Left renal pelvis (tissue), 4 donors: ENCODE results near the gene YEATS4. TPM values are rescaled to one million over a fixed set of nuclear protein-coding genes. Genes with fewer than 3 reads are reported as not detected.

Experiments
- DNase-seq, 4 donors: peaks; one replicate each; pipeline ENCODE4 v3.0.0-alpha.2; 2013; ENCODE audit warnings: low read depth in 4 of 4, low spot score in 3 of 4
- polyA plus RNA-seq, 4 donors: library from polyadenylated mRNA; unstranded; fragments of 120-200 nt; gene quantifications; one replicate each; pipeline ENCODE4 v1.2.1, GENCODE V29; 2013; ENCODE audit not compliant: insufficient read length in 4 of 4

Gene YEATS4
- polyA plus RNA-seq, 4 donors, result 22.1 to 38.4 (median 29.5) TPM

- no peak for DNase-seq
Measured at GRCh38 chr12:69428351-69429073, 69.0 kb downstream of the YEATS4 start.

DNA sequence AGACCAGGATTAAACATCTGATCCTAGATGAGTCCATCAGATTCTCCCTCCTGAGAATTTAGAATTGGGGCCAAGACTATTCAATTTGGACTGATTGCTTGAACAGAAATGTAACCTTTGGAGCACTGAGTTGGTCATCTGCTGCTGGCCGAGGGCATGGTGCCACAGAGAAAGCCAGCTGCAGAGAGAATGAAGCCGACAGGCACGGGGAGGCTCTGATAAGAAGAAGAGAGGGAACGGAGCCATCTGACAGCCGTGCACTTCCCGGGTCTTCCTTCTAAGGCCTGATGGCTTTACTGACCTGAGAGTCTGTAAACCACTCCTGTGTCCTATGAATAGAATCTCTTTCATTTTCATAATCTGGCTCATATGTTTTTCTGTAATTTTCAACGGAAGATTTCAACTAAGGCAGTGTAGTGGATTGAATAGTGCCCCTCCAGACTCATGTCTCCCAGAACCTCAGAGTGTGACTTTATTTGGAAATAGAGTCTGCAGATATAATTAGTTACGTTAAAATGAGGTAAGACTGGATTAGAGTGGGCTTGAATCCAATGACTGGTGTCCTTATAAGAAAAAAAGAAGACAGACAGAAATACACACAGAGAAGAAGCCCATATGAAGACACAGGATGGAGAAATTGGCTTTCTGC, 71.5 kb downstream of the YEATS4 start:
- no peak for DNase-seq

- DNase-seq, result no peak
Measured at GRCh38 chr12:69431591-69432222, 72.2 kb downstream of the YEATS4 start.

- DNase-seq, result no peak
Measured at GRCh38 chr12:69433653-69434052, 74.1 kb downstream of the YEATS4 start.

- no peak for DNase-seq
Measured at GRCh38 chr12:69435644-69436043, 76.1 kb downstream of the YEATS4 start.

GRCh38 chr12:69437073-69437472, 77.5 kb downstream of the YEATS4 start:
- no peak for DNase-seq

GRCh38 chr12:69438539-69438938, 79.0 kb downstream of the YEATS4 start:
- DNase-seq, result no peak

GRCh38 chr12:69440016-69440415, 80.5 kb downstream of the YEATS4 start:
- DNase-seq, result no peak

Other genes starting within 250 kb of the YEATS4 start
- gene CPSF6, start 120.2 kb upstream of the YEATS4 start, polyA plus RNA-seq, result 100 to 1,000 TPM in 3 of 4 donors, 10 to 100 TPM in 1; 85.3 to 115 (median 109) TPM
- gene LYZ, start 11.4 kb upstream of the YEATS4 start, polyA plus RNA-seq, result 10 to 100 TPM; 19.9 to 33.3 (median 26.6) TPM
- 10 to 100 TPM; 42.7 to 54.7 (median 48.8) TPM for gene FRS2, start 110.6 kb downstream of the YEATS4 start, polyA plus RNA-seq
- 100 to 1,000 TPM; 160 to 267 (median 255) TPM for gene CCT2, start 225.7 kb downstream of the YEATS4 start, polyA plus RNA-seq